ENCODE measurements around the gene TLE5. TPM values are rescaled to one million over a fixed set of nuclear protein-coding genes. Genes with fewer than 3 reads are reported as not detected.
A peak's percentile ranks its signal among the peaks of the same experiment; 100 is the strongest.

Gene TLE5
- total RNA-seq, 4 donors from 2014 or later, result 339 to 403 (median 382) TPM

DNA sequence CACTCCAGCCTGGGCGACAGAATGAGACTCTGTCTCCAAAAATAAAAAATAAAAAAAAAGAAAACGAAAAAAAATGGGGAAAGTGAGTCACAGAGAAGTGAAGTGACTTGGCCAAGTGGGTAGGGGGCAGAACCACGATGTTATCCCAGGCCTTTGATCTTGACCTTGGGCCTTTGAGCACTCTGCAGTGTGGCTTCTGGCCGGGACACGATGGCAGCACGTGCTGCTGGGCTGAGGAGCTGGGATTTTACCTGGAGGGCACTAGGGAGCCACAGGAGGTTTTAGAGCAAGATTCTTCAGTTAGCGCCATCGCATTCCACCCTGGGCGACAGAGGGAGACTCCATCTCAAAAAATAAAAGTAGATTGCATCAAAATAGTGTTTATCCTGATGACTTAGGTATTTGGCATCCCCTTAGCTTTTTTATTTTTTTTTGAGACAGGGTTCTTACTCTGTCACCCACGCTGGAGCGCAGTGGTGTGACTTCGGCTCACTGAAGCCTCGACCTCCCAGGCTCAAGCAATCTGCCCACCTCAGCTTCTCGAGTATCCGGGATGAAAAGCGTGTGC, 4.3 kb upstream of the TLE5 start:
- no peak overlapping the region for H3K4me3 ChIP-seq
- DNase-seq (ENCODE audit: low spot score in 2 of 2), result no peak
- WGBS, result 90% methylated on average over 16 of the region's 16 CpGs
- H3K27me3 ChIP-seq, result no peaks in the 10 kb centered on the region
- TF ChIP-seq POLR2A (IDR thresholded peaks at IDR 0.05) (no peak), POLR2AphosphoS5 (IDR thresholded peaks at IDR 0.05) (no peak), CTCF (IDR thresholded peaks at IDR 0.05) (no peak)
- H3K27ac ChIP-seq, result no peak overlapping the region
- peaks cover 8% of the 10 kb centered on the region for H3K4me1 ChIP-seq
- no peaks in the 10 kb centered on the region for H3K9me3 ChIP-seq
- H3K36me3 ChIP-seq, result no peaks in the 10 kb centered on the region

DNA sequence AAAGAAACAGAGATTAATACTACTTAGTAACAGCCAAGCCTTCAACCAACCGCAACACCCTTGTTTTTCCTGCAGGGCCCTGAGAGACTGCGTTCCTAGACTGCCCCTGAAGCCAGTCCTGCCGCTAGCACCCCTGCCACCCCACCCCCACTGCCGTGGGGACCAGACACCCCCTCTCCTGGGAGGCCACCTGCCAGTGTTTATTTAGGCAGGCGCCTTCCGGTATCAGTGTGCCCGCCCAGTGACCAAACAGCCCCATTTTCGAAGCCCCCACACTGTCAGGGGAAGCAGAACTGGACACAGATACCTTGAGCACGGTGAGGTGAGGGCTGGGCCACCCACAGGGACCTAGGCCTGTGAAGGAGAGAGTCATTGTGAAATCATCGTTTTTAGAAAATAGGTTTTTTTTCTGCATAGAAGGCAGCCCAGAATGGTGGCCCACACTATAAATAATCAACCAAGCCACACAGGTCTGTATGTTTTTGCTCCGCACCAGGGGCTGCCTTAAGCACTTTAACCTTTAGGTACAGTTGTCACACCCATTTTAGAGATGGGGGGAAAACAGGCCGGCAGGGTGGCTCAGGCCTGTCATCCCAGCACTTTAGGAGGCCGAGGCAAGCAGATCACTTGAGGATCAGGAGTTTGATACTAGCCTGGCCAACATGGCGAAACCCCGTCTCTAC, 3.5 kb upstream of the TLE5 start:
- 80% methylated on average over 11 of the region's 15 CpGs for WGBS
- Histone ChIP-seq H3K4me3 (no peak overlapping the region), H3K4me1 (peaks cover 15% of the 10 kb centered on the region), H3K27ac (no peak overlapping the region), H3K9me3 (no peaks in the 10 kb centered on the region), H3K36me3 (no peaks in the 10 kb centered on the region), H3K27me3 (no peaks in the 10 kb centered on the region)
- DNase-seq (ENCODE audit: low spot score in 2 of 2), result no peak
- TF ChIP-seq POLR2A (IDR thresholded peaks at IDR 0.05), result no peak
- TF ChIP-seq CTCF (IDR thresholded peaks at IDR 0.05), result no peak
- no peak for TF ChIP-seq POLR2AphosphoS5 (IDR thresholded peaks at IDR 0.05)
- TF ChIP-seq EP300 (IDR thresholded peaks at IDR 0.05), result no peak

DNA sequence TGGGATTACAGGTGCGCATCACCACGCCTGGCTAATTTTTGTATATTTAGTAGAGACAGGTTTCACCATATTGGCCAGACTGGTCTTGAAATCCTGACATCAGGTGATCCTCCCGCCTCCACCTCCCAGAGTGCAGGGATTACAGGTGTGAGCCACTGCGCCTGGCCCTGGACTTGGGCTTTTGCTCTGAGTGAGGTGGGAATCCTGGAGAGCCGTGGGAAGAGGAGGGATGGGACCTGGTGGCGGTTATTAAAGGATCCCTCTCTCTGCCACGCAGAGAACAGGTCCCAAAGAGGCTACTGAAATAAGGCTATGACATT, 1.7 kb upstream of the TLE5 start:
- DNase-seq (ENCODE audit: low spot score in 2 of 2), result no peak
- Histone ChIP-seq H3K4me1 (peaks cover 31% of the 10 kb centered on the region), H3K27ac (no peak overlapping the region), H3K27me3 (no peaks in the 10 kb centered on the region), H3K4me3 (no peak overlapping the region), H3K9me3 (no peaks in the 10 kb centered on the region), H3K36me3 (peaks cover 11% of the 10 kb centered on the region)
- 96% methylated on average over 7 of the region's 7 CpGs for WGBS
- TF ChIP-seq POLR2AphosphoS5 (IDR thresholded peaks at IDR 0.05) (no peak), CTCF (IDR thresholded peaks at IDR 0.05) (no peak), EP300 (IDR thresholded peaks at IDR 0.05) (no peak), POLR2A (IDR thresholded peaks at IDR 0.05) (no peak)

GRCh38 chr19:3061182-3062161, 823 bp downstream of the TLE5 start:
- Histone ChIP-seq H3K27me3 (no peaks in the 10 kb centered on the region), H3K4me3 (peak overlapping the region; percentile 81), H3K4me1 (peaks cover 55% of the 10 kb centered on the region), H3K27ac (peak overlapping the region; percentile 96), H3K36me3 (peaks cover 20% of the 10 kb centered on the region), H3K9me3 (no peaks in the 10 kb centered on the region)
- DNase-seq (ENCODE audit: low spot score in 2 of 2), result no peak
- 9% methylated on average over 4 of the region's 88 CpGs for WGBS
- TF ChIP-seq CTCF (IDR thresholded peaks at IDR 0.05), result peak in 1 of 2 donors; percentile 13
- TF ChIP-seq POLR2AphosphoS5 (IDR thresholded peaks at IDR 0.05), result peak in 1 of 3 donors; percentile 34
- TF ChIP-seq EP300 (IDR thresholded peaks at IDR 0.05), result no peak
- TF ChIP-seq POLR2A (IDR thresholded peaks at IDR 0.05), result no peak

DNA sequence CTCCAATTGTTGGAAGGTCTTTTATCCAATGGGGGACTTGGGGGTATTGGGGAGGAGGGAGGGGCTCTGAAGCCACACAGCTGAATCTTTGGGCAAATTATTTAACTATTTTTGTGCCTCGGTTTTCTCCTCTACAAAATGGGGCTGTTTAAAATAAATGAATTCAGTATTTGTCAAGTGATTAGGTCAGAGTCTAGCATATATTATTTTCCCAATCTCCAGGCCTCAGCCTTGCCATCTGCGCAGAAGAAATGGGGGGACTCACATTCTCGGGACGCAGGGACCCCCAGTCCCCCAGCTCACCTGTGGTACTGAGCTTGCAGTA, 1.5 kb downstream of the TLE5 start:
- 11% methylated on average over 4 of the region's 4 CpGs for WGBS
- no peak for DNase-seq (ENCODE audit: low spot score in 2 of 2)
- Histone ChIP-seq H3K27ac (peak overlapping the region; percentile 96), H3K4me3 (peak overlapping the region; percentile 81), H3K36me3 (peaks cover 27% of the 10 kb centered on the region), H3K27me3 (no peaks in the 10 kb centered on the region), H3K4me1 (peaks cover 61% of the 10 kb centered on the region), H3K9me3 (no peaks in the 10 kb centered on the region)
- TF ChIP-seq EP300 (IDR thresholded peaks at IDR 0.05), result no peak
- no peak for TF ChIP-seq POLR2AphosphoS5 (IDR thresholded peaks at IDR 0.05)
- TF ChIP-seq POLR2A (IDR thresholded peaks at IDR 0.05), result no peak
- TF ChIP-seq CTCF (IDR thresholded peaks at IDR 0.05), result no peak

All from suprapubic skin (tissue), 4 donors.